CD1c-positive myeloid dendritic cell (primary cell): ENCODE results near the gene ZNF460.
A peak's percentile ranks its signal among the peaks of the same experiment; 100 is the strongest.
"Not testable (repeated sequence)": the region's sequence is repeated elsewhere in the genome, so short reads cannot be mapped to it uniquely, and the experiment has no call there.

ENCODE experiments used
- DNase-seq: peaks from one replicate; pipeline ENCODE4 v3.0.0-alpha.2; 2016; ENCODE audit errors: extremely low spot score

Gene ZNF460

GRCh38 chr19:57280165-57280961 lies at the start of gene ZNF460:
Gene ZNF460 (plus strand): TSS chr19:57280485. CDS start chr19:57280807, 322 bp downstream.
- peak; percentile 99 for DNase-seq

- DNase-seq = no peak
Measured at GRCh38 chr19:57231686-57232085, 48.6 kb upstream of the ZNF460 start.

GRCh38 chr19:57233207-57233606 lies 47.1 kb upstream of the ZNF460 start:
- DNase-seq = no peak

- no peak for DNase-seq
Measured at GRCh38 chr19:57239982-57240310, 40.3 kb upstream of the ZNF460 start.

GRCh38 chr19:57240311-57241090 lies 39.8 kb upstream of the ZNF460 start, which contains the start of gene ZNF805:
Gene ZNF805 (plus strand): TSS chr19:57240632. CDS start chr19:57240892, 260 bp downstream.
- peak; percentile 95 for DNase-seq

GRCh38 chr19:57241176-57241575 lies 39.1 kb upstream of the ZNF460 start:
- no peak for DNase-seq

- DNase-seq = no peak
Measured at GRCh38 chr19:57242821-57243220, 37.5 kb upstream of the ZNF460 start.

- DNase-seq = no peak
Measured at GRCh38 chr19:57244513-57244912, 35.8 kb upstream of the ZNF460 start.

- DNase-seq = no peak
Measured at GRCh38 chr19:57245066-57245465, 35.2 kb upstream of the ZNF460 start.

GRCh38 chr19:57245959-57246358 lies 34.3 kb upstream of the ZNF460 start:
- no peak for DNase-seq

GRCh38 chr19:57248646-57249045 lies 31.6 kb upstream of the ZNF460 start:
- no peak for DNase-seq

- DNase-seq = no peak
Measured at GRCh38 chr19:57249329-57249728, 31.0 kb upstream of the ZNF460 start.

GRCh38 chr19:57253767-57254166 lies 26.5 kb upstream of the ZNF460 start:
- not testable (repeated sequence) for DNase-seq

GRCh38 chr19:57262044-57262443 lies 18.2 kb upstream of the ZNF460 start:
- DNase-seq = no peak

GRCh38 chr19:57263244-57263741 lies 17.0 kb upstream of the ZNF460 start:
- no peak for DNase-seq

- no peak for DNase-seq
Measured at GRCh38 chr19:57267291-57267690, 13.0 kb upstream of the ZNF460 start.

- DNase-seq = no peak
Measured at GRCh38 chr19:57269515-57270250, 10.6 kb upstream of the ZNF460 start.

- no peak for DNase-seq
Measured at GRCh38 chr19:57271280-57271679, 9.0 kb upstream of the ZNF460 start.

GRCh38 chr19:57273014-57273413 lies 7.3 kb upstream of the ZNF460 start:
- no peak for DNase-seq

- DNase-seq = no peak
Measured at GRCh38 chr19:57276430-57276829, 3.9 kb upstream of the ZNF460 start.

GRCh38 chr19:57278481-57278880 lies 1.8 kb upstream of the ZNF460 start:
- DNase-seq = not testable (repeated sequence)
